SH-SY5Y (cell line): Measurements from ENCODE around the gene TSEN54.

Source experiments
- GATA2 ChIP-seq: IDR thresholded peaks from 2 replicates; pipeline ENCODE4 v1.6.1; 2011; ENCODE audit warnings: mild to moderate bottlenecking, low read depth, low read length
- GATA3 ChIP-seq: IDR thresholded peaks from 2 replicates; pipeline ENCODE4 v1.6.1; 2011; ENCODE audit warnings: low read depth, mild to moderate bottlenecking, low read length, moderate library complexity

- TF ChIP-seq GATA2 (no peak), GATA3 (no peak)
Measured at GRCh38 chr17:75475144-75475835, 41.0 kb upstream of the TSEN54 start.
